Peyer's patch (tissue), 4 donors: ENCODE measurements around the gene GPC3.

ENCODE experiments used
- CTCF ChIP-seq, 6 experiments: fragments of 450-650 bp in 4 of 6; fragments of 200-600 bp in 2 of 6; sonication (generic) in 1 of 6; IDR thresholded peaks; one replicate each; pipeline ENCODE4 v1.5.1; 2017 to 2019; ENCODE audit warnings: antibody characterized with exemption in 6 of 6, mild to moderate bottlenecking in 3 of 6, moderate library complexity in 1 of 6
- POLR2A ChIP-seq, 2 donors: fragments of 450-650 bp; IDR thresholded peaks; one replicate each; pipeline ENCODE4 v1.5.1; 2017; ENCODE audit warnings: antibody characterized with exemption in 2 of 2, mild to moderate bottlenecking in 2 of 2, moderate library complexity in 2 of 2

GRCh38 chrX:133852837-133853356 is 132.5 kb downstream of the GPC3 start:
- TF ChIP-seq POLR2A (IDR thresholded peaks at IDR 0.05) (no peak), CTCF (IDR thresholded peaks at IDR 0.05) (no peak)
